ENCODE measurements around the gene USP1.

DNA sequence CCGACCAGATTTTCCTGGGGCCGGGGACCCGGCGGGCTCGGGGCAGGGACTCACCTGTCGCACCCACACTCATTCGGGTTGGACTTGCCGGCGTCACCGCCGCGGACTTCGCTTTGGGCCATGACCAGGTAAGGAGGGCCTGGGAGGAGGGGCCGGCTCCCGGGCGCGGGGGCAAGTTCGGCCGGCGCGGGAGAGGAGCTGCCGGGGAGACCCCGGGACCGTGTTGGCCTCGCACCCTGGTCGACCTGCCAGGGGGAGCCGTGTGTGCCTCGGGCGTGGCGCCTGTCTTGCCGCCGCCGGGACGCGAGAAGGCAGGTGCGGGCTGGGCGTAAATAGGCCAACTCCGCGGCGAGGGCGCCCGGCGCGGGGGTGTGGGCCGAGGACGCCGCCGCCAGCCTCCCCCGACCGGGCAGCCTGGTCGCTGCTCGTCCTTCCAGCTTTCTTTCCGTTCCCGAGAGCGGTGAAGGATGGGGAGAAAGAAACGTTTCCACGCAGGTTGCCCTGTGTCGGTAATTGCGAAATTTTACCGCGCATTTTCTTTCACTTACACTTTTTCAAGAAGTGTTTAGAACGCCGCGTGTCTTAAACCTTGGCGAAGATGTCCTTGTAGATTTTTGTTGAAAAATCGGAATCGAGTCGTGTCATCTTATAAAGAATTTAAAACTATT, 558 bp downstream of the USP1 start:
- TF ChIP-seq, protein P1, sequence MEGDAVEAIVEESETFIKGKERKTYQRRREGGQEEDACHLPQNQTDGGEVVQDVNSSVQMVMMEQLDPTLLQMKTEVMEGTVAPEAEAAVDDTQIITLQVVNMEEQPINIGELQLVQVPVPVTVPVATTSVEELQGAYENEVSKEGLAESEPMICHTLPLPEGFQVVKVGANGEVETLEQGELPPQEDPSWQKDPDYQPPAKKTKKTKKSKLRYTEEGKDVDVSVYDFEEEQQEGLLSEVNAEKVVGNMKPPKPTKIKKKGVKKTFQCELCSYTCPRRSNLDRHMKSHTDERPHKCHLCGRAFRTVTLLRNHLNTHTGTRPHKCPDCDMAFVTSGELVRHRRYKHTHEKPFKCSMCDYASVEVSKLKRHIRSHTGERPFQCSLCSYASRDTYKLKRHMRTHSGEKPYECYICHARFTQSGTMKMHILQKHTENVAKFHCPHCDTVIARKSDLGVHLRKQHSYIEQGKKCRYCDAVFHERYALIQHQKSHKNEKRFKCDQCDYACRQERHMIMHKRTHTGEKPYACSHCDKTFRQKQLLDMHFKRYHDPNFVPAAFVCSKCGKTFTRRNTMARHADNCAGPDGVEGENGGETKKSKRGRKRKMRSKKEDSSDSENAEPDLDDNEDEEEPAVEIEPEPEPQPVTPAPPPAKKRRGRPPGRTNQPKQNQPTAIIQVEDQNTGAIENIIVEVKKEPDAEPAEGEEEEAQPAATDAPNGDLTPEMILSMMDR (conservative IDR thresholded peaks at IDR 0.05 in 1 of 2, IDR thresholded peaks at IDR 0.05 in 1 of 2; ENCODE audit: extremely low read depth in 1 of 2, insufficient read depth in 1 of 2, low read depth in 1 of 2, low read length in 2 of 2): no peak
- no peak for TF ChIP-seq EZH2 (IDR thresholded peaks at IDR 0.05; ENCODE audit: borderline replicate concordance, low read length)
